ENCODE results near the gene TEX28.

DNA sequence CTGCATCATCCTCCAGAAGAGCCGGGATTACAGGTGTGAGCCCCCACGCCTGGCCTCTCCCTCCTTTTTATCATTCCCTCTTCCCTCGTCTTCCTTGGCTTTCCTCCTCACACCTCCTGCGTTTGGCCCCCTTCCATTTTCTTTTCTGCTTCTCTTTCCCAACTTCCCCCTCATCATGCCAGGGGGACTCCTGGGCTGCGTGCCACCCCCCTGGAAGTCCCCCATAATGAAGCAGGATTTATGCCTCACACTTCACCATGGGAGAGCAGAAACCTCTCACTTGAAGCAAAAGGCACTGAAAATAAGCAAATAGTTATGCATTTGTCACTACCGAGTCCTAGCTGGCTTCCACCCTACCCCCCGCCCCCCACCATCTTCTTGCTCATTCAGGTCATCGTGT is 8.6 kb upstream of the TEX28 start:
- TF ChIP-seq, protein P1, sequence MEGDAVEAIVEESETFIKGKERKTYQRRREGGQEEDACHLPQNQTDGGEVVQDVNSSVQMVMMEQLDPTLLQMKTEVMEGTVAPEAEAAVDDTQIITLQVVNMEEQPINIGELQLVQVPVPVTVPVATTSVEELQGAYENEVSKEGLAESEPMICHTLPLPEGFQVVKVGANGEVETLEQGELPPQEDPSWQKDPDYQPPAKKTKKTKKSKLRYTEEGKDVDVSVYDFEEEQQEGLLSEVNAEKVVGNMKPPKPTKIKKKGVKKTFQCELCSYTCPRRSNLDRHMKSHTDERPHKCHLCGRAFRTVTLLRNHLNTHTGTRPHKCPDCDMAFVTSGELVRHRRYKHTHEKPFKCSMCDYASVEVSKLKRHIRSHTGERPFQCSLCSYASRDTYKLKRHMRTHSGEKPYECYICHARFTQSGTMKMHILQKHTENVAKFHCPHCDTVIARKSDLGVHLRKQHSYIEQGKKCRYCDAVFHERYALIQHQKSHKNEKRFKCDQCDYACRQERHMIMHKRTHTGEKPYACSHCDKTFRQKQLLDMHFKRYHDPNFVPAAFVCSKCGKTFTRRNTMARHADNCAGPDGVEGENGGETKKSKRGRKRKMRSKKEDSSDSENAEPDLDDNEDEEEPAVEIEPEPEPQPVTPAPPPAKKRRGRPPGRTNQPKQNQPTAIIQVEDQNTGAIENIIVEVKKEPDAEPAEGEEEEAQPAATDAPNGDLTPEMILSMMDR (IDR thresholded peaks at IDR 0.05 in 2 of 3, conservative IDR thresholded peaks at IDR 0.05 in 1 of 3; ENCODE audit: borderline replicate concordance in 1 of 3, insufficient read depth in 1 of 3, low read depth in 2 of 3, low read length in 2 of 3): no peak
- TF ChIP-seq, protein P2, sequence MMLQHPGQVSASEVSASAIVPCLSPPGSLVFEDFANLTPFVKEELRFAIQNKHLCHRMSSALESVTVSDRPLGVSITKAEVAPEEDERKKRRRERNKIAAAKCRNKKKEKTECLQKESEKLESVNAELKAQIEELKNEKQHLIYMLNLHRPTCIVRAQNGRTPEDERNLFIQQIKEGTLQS (IDR thresholded peaks at IDR 0.05): no peak
- TF ChIP-seq FOSL1 (IDR thresholded peaks at IDR 0.05; ENCODE audit: low read depth): no peak

Data from HCT116 (cell line).